ENCODE data around the gene KYAT1.
"Not testable (repeated sequence)": the region's sequence is repeated elsewhere in the genome, so short reads cannot be mapped to it uniquely, and the experiment has no call there.

Gene KYAT1

GRCh38 chr9:128843171-128843570 lies 38.6 kb downstream of the KYAT1 start:
- H3K27ac ChIP-seq (ENCODE audit: insufficient read depth, low read depth, low read length, poor library complexity, severe bottlenecking); H3K27me3 ChIP-seq (ENCODE audit: control insufficient read depth, insufficient read depth, low read length, poor library complexity, severe bottlenecking): not testable (repeated sequence)

DNA sequence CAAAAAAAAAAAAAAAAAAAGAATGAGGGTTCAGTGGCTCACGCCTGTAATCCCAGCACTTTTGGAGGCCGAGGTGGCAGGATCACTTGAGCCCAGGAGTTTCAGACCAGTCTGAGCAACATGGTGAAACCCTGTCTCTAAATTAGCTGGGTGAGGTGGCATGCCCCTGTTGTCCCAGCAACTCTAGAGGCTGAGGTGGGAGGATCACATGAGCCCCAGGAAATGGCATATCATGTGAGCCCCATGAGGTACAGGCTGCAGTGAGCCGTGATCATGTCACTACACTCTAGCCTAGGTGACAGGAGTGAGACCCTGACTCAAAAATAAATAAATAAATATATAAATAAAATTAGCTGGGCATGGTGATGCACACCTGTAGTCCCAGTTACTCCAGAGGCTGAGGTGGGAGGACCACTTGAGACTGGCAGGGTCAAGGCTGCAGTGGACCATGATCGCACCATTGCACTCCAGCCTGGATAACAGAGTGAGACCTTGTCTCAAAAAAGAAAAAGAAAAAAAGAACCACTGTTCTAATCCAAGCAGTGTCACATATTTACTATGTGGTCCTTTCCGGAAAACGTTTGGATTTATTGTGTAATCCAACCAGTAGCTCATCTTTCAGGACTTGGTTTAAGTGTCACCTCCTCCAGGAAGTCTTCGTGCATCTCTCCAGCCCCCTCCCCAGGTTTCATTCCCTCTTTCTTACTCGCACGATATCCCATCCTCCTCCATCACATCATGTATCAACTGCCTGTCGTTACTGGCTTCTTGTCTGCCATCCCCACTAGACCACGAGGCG lies 39.9 kb downstream of the KYAT1 start:
- WGBS, 2 experiments, result 93 to 94% methylated on average over 12 of the region's 12 CpGs

More at GRCh38 chr9:128843171-128843570, 38.6 kb downstream of the KYAT1 start:
- not testable (repeated sequence) for H3K4me1 ChIP-seq (ENCODE audit: control insufficient read depth, insufficient read depth, low read length); H3K36me3 ChIP-seq (ENCODE audit: control insufficient read depth, insufficient read depth, low read length); H3K4me3 ChIP-seq (ENCODE audit: insufficient read depth, low read depth, low read length); H3K9me3 ChIP-seq (ENCODE audit: control insufficient read depth, low read length)
- WGBS, 2 experiments, result 92 to 96% methylated on average over 7 of the region's 7 CpGs

GRCh38 chr9:128840524-128840923 lies 41.2 kb downstream of the KYAT1 start:
- Histone ChIP-seq H3K9me3 (ENCODE audit: control insufficient read depth, low read length) (no peaks in the 10 kb centered on the region), H3K4me1 (ENCODE audit: control insufficient read depth, insufficient read depth, low read length) (no peaks in the 10 kb centered on the region), H3K27ac (ENCODE audit: insufficient read depth, low read depth, low read length, poor library complexity, severe bottlenecking) (no peak overlapping the region), H3K27me3 (ENCODE audit: control insufficient read depth, insufficient read depth, low read length, poor library complexity, severe bottlenecking) (no peaks in the 10 kb centered on the region), H3K36me3 (ENCODE audit: control insufficient read depth, insufficient read depth, low read length) (no peaks in the 10 kb centered on the region), H3K4me3 (ENCODE audit: insufficient read depth, low read depth, low read length) (no peak overlapping the region)
- WGBS, 2 experiments, result 100% methylated on average over 1 of the region's 1 CpG

More for the DNA sequence above, 39.9 kb downstream of the KYAT1 start:
- no peaks in the 10 kb centered on the region for H3K9me3 ChIP-seq (ENCODE audit: control insufficient read depth, low read length)
- H3K36me3 ChIP-seq (ENCODE audit: control insufficient read depth, insufficient read depth, low read length), result no peaks in the 10 kb centered on the region
- H3K4me3 ChIP-seq (ENCODE audit: insufficient read depth, low read depth, low read length), result no peak overlapping the region
- no peaks in the 10 kb centered on the region for H3K4me1 ChIP-seq (ENCODE audit: control insufficient read depth, insufficient read depth, low read length)
- H3K27ac ChIP-seq (ENCODE audit: insufficient read depth, low read depth, low read length, poor library complexity, severe bottlenecking), result no peak overlapping the region
- no peaks in the 10 kb centered on the region for H3K27me3 ChIP-seq (ENCODE audit: control insufficient read depth, insufficient read depth, low read length, poor library complexity, severe bottlenecking)

GRCh38 chr9:128838338-128838737 lies 43.4 kb downstream of the KYAT1 start:
- 86 to 91% methylated on average over 3 of the region's 3 CpGs for WGBS, 2 experiments

DNA sequence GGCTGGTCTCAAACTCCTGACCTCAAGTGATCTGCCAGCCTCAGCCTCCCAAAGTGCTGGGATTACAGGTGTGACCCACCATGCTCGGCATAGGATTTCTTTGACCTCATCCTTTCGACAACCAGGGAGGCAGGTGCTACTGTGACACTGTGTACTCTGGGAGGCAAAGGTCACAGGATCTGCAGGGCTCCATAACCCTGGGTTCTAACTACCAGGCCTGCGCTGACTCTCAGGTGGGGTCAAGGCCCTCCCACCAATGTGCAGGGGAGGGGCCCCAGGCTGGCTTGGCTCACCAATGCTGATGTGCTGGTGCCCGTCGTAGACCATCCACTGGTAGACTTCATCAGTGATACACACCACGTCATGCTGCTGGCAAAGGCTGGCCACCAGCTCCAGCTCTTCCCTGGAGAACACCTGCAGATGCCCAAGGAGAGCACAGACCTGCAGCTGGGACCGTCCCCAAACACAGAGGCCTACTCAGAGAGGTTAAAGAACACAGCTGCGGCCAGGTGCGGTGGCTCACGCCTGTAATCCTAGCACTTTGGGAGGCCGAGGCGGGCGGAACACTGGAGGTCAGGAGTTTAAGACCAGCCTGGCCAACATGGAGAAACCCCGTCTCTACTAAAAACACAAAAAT lies 45.1 kb downstream of the KYAT1 start:
- Histone ChIP-seq H3K4me1 (ENCODE audit: control insufficient read depth, insufficient read depth, low read length) (no peaks in the 10 kb centered on the region), H3K27me3 (ENCODE audit: control insufficient read depth, insufficient read depth, low read length, poor library complexity, severe bottlenecking) (no peaks in the 10 kb centered on the region), H3K9me3 (ENCODE audit: control insufficient read depth, low read length) (no peaks in the 10 kb centered on the region), H3K36me3 (ENCODE audit: control insufficient read depth, insufficient read depth, low read length) (no peaks in the 10 kb centered on the region), H3K4me3 (ENCODE audit: insufficient read depth, low read depth, low read length) (no peak overlapping the region), H3K27ac (ENCODE audit: insufficient read depth, low read depth, low read length, poor library complexity, severe bottlenecking) (no peak overlapping the region)
- WGBS, 2 experiments, result 89 to 92% methylated on average over 14 of the region's 14 CpGs

More at GRCh38 chr9:128838338-128838737, 43.4 kb downstream of the KYAT1 start:
- no peak overlapping the region for H3K27ac ChIP-seq (ENCODE audit: insufficient read depth, low read depth, low read length, poor library complexity, severe bottlenecking)
- no peak overlapping the region for H3K4me3 ChIP-seq (ENCODE audit: insufficient read depth, low read depth, low read length)
- H3K27me3 ChIP-seq (ENCODE audit: control insufficient read depth, insufficient read depth, low read length, poor library complexity, severe bottlenecking), result no peaks in the 10 kb centered on the region
- no peaks in the 10 kb centered on the region for H3K4me1 ChIP-seq (ENCODE audit: control insufficient read depth, insufficient read depth, low read length)
- no peaks in the 10 kb centered on the region for H3K36me3 ChIP-seq (ENCODE audit: control insufficient read depth, insufficient read depth, low read length)
- H3K9me3 ChIP-seq (ENCODE audit: control insufficient read depth, low read length), result no peaks in the 10 kb centered on the region

DNA sequence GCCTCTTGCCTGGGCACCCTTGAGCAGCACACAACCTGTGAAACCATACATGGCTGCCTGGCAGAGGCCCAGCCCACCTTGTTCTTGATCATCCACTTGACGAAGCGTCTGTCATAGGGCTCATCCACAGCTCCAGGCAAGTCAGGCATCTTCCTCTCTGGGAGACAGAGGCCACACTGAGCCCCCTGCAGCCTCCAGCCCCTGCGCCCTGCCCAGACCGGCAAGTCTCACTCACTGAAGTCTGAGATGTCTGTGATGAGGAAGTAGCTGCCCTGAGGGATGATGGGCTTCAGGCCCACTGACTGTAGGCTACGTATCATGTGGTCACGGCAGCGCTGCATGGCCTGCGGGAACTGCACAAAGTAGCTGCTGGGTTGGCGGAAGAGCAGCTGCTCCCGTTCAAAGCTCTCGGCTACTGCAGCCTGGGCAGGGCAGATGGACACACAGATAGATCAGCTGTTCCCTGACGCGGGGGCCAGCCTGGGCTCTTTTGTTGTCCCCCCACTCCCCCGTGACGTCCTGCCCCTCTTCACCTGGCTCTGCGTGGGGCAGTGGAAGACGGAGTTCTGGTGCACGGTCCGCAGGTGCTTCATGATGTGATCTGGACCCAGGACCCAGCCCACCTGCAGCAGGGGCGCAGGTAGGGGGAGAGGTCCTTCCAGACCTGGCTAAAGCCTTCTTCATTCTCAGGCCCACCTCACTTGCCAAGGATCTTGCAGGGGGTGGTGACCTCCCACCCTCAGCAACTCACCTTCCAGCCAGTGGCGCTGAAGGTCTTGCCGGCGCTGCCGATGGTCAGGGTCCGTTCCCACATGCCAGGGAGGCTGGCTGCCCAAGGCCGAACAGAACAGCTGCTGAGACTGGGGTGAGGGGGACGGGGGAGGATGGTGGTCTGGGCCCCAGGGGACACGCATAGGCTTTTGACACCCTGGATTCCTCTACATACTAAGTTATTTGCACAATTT lies 46.2 kb downstream of the KYAT1 start:
- Histone ChIP-seq H3K27ac (ENCODE audit: insufficient read depth, low read depth, low read length, poor library complexity, severe bottlenecking) (no peak overlapping the region), H3K27me3 (ENCODE audit: control insufficient read depth, insufficient read depth, low read length, poor library complexity, severe bottlenecking) (no peaks in the 10 kb centered on the region), H3K4me3 (ENCODE audit: insufficient read depth, low read depth, low read length) (no peak overlapping the region), H3K36me3 (ENCODE audit: control insufficient read depth, insufficient read depth, low read length) (no peaks in the 10 kb centered on the region), H3K4me1 (ENCODE audit: control insufficient read depth, insufficient read depth, low read length) (no peaks in the 10 kb centered on the region), H3K9me3 (ENCODE audit: control insufficient read depth, low read length) (no peaks in the 10 kb centered on the region)
- 96 to 97% methylated on average over 28 of the region's 28 CpGs for WGBS, 2 experiments

DNA sequence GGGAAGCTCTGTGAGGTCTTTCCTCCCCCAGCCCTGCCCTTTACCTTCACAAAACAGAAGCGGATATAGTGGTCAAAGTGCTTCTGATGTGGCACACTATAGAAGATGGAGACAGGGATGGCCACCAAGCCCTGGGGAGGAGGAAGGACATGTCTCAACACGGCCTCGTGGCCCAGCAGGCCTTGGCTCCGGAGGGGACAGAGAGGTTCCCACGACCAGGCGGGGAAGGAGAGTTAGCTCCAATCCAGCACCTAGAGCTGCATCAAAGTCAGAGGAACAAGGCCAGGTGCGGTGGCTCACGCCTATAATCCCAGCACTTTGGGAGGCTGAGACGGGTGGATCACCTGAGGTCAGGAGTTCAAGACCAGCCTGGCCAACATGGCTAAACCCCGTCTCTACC lies 48.1 kb downstream of the KYAT1 start:
- no peaks in the 10 kb centered on the region for H3K36me3 ChIP-seq (ENCODE audit: control insufficient read depth, insufficient read depth, low read length)
- no peak overlapping the region for H3K4me3 ChIP-seq (ENCODE audit: insufficient read depth, low read depth, low read length)
- no peaks in the 10 kb centered on the region for H3K27me3 ChIP-seq (ENCODE audit: control insufficient read depth, insufficient read depth, low read length, poor library complexity, severe bottlenecking)
- no peaks in the 10 kb centered on the region for H3K9me3 ChIP-seq (ENCODE audit: control insufficient read depth, low read length)
- WGBS, 2 experiments, result 91 to 94% methylated on average over 10 of the region's 10 CpGs
- H3K4me1 ChIP-seq (ENCODE audit: control insufficient read depth, insufficient read depth, low read length), result no peaks in the 10 kb centered on the region
- H3K27ac ChIP-seq (ENCODE audit: insufficient read depth, low read depth, low read length, poor library complexity, severe bottlenecking), result no peak overlapping the region

GRCh38 chr9:128829477-128830251 lies 52.1 kb downstream of the KYAT1 start, which contains the start of gene SPOUT1:
Gene SPOUT1 (minus strand): TSS chr9:128829794. CDS start chr9:128829780, 14 bp downstream.
- Histone ChIP-seq H3K27ac (ENCODE audit: insufficient read depth, low read depth, low read length, poor library complexity, severe bottlenecking) (no peak within 1 kb of the TSS), H3K36me3 (ENCODE audit: control insufficient read depth, insufficient read depth, low read length) (peaks cover 16% of the 10 kb centered on the region)

GRCh38 chr9:128828719-128829452 lies 52.9 kb downstream of the KYAT1 start:
- Histone ChIP-seq H3K27ac (ENCODE audit: insufficient read depth, low read depth, low read length, poor library complexity, severe bottlenecking) (no peak overlapping the region), H3K4me3 (ENCODE audit: insufficient read depth, low read depth, low read length) (peak overlapping the region; percentile 75), H3K9me3 (ENCODE audit: control insufficient read depth, low read length) (no peaks in the 10 kb centered on the region), H3K36me3 (ENCODE audit: control insufficient read depth, insufficient read depth, low read length) (peaks cover 24% of the 10 kb centered on the region), H3K4me1 (ENCODE audit: control insufficient read depth, insufficient read depth, low read length) (no peaks in the 10 kb centered on the region), H3K27me3 (ENCODE audit: control insufficient read depth, insufficient read depth, low read length, poor library complexity, severe bottlenecking) (no peaks in the 10 kb centered on the region)
- 38 to 39% methylated on average over 17 to 18 of the region's 18 CpGs for WGBS, 2 experiments

More at GRCh38 chr9:128829477-128830251, 52.1 kb downstream of the KYAT1 start, which contains the start of gene SPOUT1:
- 3% methylated on average over 56 of the region's 56 CpGs for WGBS, 2 experiments
- H3K4me1 ChIP-seq (ENCODE audit: control insufficient read depth, insufficient read depth, low read length), result no peaks in the 10 kb centered on the region
- H3K27me3 ChIP-seq (ENCODE audit: control insufficient read depth, insufficient read depth, low read length, poor library complexity, severe bottlenecking), result no peaks in the 10 kb centered on the region
- no peaks in the 10 kb centered on the region for H3K9me3 ChIP-seq (ENCODE audit: control insufficient read depth, low read length)
- peak within 1 kb of the TSS; percentile 75 for H3K4me3 ChIP-seq (ENCODE audit: insufficient read depth, low read depth, low read length)

Data from ectodermal cell (in vitro differentiated cells).